ENCODE measurements around the gene PADI2.

PADI2 gene

GRCh38 chr1:17053086-17053684 is 66.1 kb downstream of the PADI2 start:
- DNase-seq, result no peak

DNA sequence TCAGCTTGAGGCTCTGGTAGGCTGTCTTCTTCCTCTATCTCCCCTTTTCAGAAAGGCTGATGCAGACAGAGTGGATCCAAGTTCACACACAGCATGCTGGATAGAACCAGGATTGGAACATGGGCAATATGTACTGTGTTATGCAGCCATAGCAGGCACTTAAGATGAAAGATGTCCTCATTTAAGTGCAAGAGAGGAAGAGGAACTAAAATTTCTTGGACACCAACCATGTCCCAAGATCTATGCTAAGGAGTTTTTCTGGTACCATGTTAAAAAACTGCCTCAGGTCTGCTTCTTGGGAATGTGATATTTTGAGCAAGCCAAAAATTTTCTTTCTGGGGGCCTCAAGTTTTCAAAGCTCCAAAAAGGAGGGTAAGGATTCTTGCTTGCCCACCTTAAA is 66.6 kb downstream of the PADI2 start:
- DNase-seq, result no peak

- DNase-seq, result no peak
Measured at GRCh38 chr1:17052038-17052437, 67.2 kb downstream of the PADI2 start.

DNA sequence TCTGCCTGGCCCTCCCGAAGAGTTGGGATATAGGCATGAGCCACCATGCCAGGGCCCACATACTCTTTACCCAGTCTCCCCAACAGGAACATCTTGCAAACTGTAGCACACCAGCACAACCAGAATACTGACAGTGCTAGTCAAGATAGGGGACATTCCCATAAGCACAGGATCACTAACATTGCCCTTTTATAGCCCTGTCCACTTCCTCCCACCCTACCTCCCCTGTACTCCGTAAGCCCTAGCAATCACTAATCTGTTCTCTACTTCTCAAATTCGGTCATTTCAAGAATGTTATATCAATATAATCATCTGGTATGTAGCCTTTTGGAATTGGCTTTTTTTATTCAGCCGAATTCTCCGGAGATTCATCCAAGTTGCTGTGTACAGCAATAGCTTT is 71.3 kb downstream of the PADI2 start:
- DNase-seq, result no peak

GRCh38 chr1:17046334-17046657 is 73.0 kb downstream of the PADI2 start:
- no peak for DNase-seq

GRCh38 chr1:17045634-17046333 is 73.5 kb downstream of the PADI2 start:
- peak; percentile 24 for DNase-seq

DNA sequence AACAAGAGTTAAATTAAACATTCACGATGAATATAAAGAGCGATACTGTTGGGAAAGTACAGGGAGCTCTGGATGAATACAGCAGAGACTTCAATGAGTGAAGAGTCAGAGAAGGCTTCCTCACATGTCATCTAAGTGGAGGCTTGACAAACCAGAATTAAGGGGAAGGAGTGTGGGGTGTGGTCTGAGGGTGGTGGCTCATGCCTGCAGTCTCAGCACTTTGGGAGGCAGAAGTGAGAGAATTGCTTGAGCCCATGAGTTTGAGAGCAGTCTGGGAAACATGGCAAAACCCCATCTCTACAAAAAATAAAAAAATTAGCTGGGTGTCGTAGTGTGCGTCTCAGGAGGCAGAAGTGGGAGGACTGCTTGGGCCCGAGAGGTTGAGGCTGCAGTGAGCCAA is 74.1 kb downstream of the PADI2 start:
- DNase-seq, result no peak

- no peak for DNase-seq
Measured at GRCh38 chr1:17043676-17044075, 75.6 kb downstream of the PADI2 start.

DNA sequence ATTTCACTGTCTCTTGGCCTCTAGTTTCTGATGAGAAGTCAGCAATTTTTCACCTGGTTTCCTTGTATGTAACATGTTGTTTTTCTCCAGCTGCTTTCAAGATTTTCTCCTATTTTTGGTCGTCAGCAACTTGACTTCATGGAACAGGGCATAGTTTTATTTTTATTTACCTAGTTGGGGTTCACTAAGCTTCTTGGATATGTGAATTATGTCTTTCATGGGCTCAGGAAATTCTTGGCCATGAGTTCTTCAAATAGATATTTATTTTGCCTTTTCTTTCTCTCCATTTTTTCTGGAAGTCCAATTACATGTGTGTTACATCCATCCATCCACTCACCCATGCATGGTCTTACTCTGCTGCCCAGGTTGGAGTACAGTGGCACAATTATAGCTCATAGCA is 79.1 kb downstream of the PADI2 start:
- DNase-seq, result no peak

GRCh38 chr1:17039522-17039921 is 79.7 kb downstream of the PADI2 start:
- no peak for DNase-seq

DNA sequence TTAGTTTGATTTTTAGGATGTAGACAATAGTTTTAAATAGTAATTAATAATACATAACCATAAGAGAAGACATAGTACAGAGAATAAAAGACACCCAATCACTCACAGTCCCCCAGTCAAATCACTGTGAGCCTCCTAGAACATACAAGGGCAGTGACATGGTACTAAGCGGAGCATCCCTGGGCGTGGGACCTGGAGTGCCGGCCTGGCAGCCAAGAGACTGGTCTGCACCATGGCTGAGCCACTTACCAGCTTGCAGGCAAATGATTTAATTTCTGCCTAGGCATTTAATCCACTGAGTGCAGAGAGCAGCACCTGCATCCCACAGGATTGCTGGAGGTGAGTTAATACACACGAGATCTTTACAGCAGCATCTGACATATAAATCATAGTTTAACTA is 85.8 kb downstream of the PADI2 start:
- no peak for DNase-seq

DNA sequence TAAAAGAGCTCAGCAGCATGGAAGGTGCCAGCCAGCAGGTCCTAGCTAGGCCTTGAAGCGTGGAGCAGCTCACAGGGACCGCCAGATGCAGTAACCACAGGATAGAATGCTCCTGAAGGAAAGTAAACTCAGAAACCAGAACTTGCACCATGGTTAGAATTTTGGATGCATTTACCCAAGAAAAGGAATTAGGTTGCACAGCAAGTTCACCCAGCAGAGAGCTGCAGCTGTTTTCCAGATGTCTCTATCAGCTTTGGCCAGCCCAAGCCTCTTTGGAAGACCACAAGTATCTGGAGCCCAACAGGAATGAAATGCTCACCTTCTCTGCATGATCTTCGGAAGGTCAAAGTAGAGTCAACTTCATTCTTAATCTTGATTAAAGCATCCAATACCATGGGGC is 86.5 kb downstream of the PADI2 start:
- DNase-seq, result no peak

GRCh38 chr1:17031436-17031835 is 87.8 kb downstream of the PADI2 start:
- DNase-seq, result no peak

GRCh38 chr1:17030206-17030605 is 89.0 kb downstream of the PADI2 start:
- no peak for DNase-seq

DNA sequence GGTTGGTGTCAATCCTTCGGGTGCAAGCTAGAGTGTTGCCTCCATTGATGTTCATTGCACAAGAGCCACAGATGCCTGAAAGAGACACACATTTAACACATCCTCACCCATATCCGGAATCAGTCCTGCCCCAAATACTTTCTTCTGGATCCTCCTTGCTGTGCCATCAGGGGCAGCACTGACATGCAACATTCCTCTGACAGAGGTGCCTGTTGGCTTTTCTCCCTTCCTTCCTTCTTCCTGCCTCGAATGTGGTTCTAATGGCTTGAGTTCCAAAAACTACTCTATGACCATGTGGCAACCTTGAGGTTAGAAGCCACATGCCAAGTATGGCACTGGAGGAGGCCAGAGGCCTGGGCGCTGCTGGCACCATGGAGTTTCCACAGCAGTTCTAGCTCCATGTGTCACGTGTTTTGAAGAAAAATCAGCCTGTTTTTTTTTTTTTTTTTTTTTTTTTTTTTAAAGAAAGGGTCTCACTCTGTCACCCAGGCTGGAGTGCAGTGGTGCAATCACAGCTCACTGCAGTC is 90.5 kb downstream of the PADI2 start:
- no peak for DNase-seq

DNA sequence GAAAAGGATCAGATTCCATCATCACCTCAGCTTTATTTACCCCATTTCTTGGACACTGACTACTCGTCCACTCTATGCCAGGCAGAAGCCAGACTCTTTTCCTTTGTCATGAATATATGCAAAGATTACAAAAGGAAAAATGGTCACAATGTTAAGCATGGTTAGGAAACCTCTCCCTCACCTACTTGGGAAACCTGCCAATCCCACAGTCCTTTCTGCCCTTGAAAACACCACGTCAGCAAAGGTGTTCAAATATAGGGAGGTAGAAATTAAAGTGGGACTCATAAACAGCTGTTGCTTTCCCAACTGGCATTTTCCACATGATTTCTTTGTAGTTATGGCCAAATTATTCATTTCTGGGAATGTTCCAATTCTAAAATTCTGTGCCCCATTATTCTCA is 91.4 kb downstream of the PADI2 start:
- DNase-seq, result no peak

- DNase-seq, result no peak
Measured at GRCh38 chr1:17027403-17027802, 91.8 kb downstream of the PADI2 start.

DNA sequence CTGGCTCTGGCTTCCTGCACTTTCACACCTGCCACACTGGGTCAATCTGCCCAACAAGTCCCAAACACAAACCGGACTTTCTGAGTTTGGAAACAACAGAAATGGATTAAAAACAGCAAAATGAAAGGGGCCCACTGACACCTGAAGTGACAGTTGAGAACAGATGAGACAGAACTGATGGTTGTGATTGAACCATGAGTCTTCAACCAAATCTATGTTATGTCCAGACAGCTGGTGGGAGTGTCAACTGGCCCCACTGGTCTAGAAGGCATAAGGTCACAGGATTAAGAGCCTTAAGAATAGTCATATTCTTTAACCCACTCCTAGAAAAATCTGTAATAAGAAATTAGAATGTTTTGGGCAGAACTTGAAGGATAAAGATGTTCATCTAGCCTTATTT is 94.5 kb downstream of the PADI2 start:
- DNase-seq, result no peak

DNA sequence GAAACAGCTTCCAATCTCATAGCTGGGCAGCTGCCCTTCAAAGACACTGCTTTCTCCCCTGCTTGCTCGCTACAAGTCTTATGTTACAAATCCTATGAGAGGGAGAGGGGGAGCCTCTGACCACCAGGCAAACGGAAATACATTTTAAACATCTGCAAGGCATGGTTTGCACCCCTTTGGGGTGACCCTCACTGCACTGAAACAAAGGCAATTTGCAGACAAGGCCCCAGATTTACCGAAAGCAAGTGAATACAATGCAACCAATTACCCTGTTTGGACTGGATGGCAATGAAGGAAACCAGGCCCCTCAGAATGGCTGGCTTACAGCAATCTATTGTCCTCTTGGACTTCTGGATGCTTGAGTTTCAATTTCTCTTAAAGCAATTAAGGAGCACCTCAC is 95.7 kb downstream of the PADI2 start:
- DNase-seq, result no peak

DNA sequence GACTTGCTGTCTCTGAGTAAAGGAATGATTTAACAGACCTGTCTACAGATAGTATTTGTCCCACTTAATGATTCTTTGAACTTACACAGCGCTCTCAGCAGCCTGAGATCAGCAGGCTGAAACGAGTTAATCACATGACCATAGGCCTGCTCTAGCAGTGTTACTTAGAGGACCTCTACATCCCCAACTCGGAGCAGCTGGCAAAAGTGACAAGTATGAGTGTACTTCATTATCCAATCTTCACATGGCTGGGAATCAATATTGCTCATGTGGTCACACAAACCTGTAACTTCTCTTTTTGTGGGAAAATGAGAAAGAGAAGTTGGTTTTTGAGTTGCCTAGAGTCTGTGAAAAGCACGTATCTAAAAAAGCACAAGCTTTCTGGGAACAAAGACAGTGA is 96.1 kb downstream of the PADI2 start:
- no peak for DNase-seq

- no peak for DNase-seq
Measured at GRCh38 chr1:17021896-17022295, 97.4 kb downstream of the PADI2 start.

DNA sequence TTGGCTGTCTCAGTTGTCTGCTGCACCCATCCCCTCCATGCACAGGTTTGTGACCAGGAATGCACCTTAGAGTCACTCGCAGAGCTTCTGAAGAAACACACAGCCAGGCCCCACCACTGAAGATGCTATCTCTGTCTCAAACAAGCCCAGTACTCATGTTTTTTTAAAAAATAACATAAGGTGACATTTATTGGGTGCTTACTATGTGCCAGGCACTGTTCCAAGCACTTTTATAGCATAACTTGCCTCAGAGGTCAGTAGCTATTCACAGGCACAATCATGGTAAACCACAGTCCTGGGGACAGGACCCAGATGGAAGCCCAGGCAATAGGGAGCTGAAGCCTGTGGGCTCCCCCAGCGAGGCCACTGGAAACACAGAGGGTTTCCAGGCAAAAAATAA is 98.7 kb downstream of the PADI2 start:
- no peak for DNase-seq

- DNase-seq, result no peak
Measured at GRCh38 chr1:17018849-17019248, 100.4 kb downstream of the PADI2 start.

GRCh38 chr1:17017435-17017834 is 101.8 kb downstream of the PADI2 start:
- no peak for DNase-seq

Measured in activated CD4-positive, alpha-beta T cell treated with anti-CD3 and anti-CD28 coated beads, Interleukin-2, amount 50 U/mL, for 16 hours (primary cell).